ENCODE results near the gene FZD4. TPM values are rescaled to one million over a fixed set of nuclear protein-coding genes. Genes with fewer than 3 reads are reported as not detected.

Gene FZD4
- total and polyA plus RNA-seq, 10 of the 15 experiments (the other 5 are each of a cell fraction or from before 2014, with no cell fraction given), result under 0.01 to 0.13 (median 0.01) TPM; not detected in 6

DNA sequence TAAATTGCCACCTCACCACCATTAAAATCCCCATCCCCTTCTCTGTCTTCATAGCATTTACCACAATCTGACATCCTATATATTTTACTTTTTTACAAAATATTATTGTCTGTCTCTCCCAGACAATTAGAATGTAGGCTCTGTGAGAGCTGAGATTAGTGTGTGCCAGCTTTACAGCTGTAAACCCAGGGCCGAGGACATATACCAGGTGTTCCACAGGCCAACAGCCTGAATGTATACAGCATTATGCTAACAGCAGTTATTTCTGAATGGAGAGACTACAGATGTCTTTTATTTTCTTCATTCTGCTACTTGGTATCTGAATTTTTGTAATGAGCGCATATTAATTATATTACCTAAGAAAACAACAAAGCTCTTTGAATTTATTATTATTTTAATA lies 36.7 kb downstream of the FZD4 start:
- Histone ChIP-seq H3K9ac (ENCODE audit: control insufficient read depth, insufficient read depth, low read length) (no peak overlapping the region), H3K4me1 (ENCODE audit: control insufficient read depth, insufficient read depth, low read length) (no peaks in the 10 kb centered on the region), H3K4me2 (ENCODE audit: control insufficient read depth, insufficient read depth) (no peak overlapping the region), H3K79me2 (ENCODE audit: control insufficient read depth, insufficient read depth, low read length) (no peaks in the 10 kb centered on the region), H3K27me3 (replicated peaks in 1 of 2; ENCODE audit: control insufficient read depth in 2 of 2, insufficient read depth in 2 of 2, low read length in 1 of 2) (no peaks in the 10 kb centered on the region), H4K20me1 (ENCODE audit: control insufficient read depth, insufficient read depth) (no peaks in the 10 kb centered on the region), H3K9me3 (replicated peaks; ENCODE audit: control insufficient read depth, insufficient read depth, low read length) (no peaks in the 10 kb centered on the region), H3K36me3 (ENCODE audit: control insufficient read depth in 2 of 2, insufficient read depth in 2 of 2, low read length in 1 of 2) (no peaks in the 10 kb centered on the region), H2AFZ (ENCODE audit: control insufficient read depth, low read depth, low read length) (no peak overlapping the region), H3K4me3 (no peak overlapping the region), H3K27ac (ENCODE audit: control insufficient read depth, insufficient read depth) (no peak overlapping the region)
- 45% methylated on average over 2 of the region's 2 CpGs for WGBS (ENCODE audit: insufficient coverage, insufficient replicate concordance, low lambda C conversion rate, missing lambda C conversion rate)
- DNase-seq (ENCODE audit: low read depth, low spot score) (no peak), FAIRE-seq (no peak), ATAC-seq (no peak)
- in situ Hi-C loops (cut with MboI), result no loop called here
- CTCF ChIA-PET, result interaction anchor here (1.1 to 2.9 kb wide), 2 partner anchors 20 to 48 kb away, joined by 4 to 22 read pairs; no protein-coding TSS in a partner anchor
- intact Hi-C loops (cut with micrococcal nuclease; ENCODE audit: unreplicated experiment), result loop anchor here (2.0 to 5.0 kb wide), 2 partner anchors 461 to 1064 kb away; partner anchors contain the start of gene CCDC83
- no TSS peak for BruUV-seq (replicated peaks)
- RAD21 ChIA-PET (ENCODE audit: unreplicated experiment), result interaction anchor here (0.8 to 1.4 kb wide), 2 partner anchors 48 to 461 kb away, joined by 3 to 6 read pairs; no protein-coding TSS in a partner anchor
- POLR2A ChIA-PET, result no interaction called here
- SMC1A ChIA-PET (ENCODE audit: uncharacterized antibody, unreplicated experiment), result interaction anchor here (1.2 to 1.3 kb wide), 2 partner anchors 48 to 50 kb away, joined by 3 to 4 read pairs; no protein-coding TSS in a partner anchor
- TF ChIP-seq IKZF2 (IDR thresholded peaks at IDR 0.05), result no peak
- TF ChIP-seq ESRRA (IDR thresholded peaks at IDR 0.05; ENCODE audit: low read length), result no peak
- TF ChIP-seq ZNF384 (IDR thresholded peaks at IDR 0.05; ENCODE audit: borderline replicate concordance, low read depth, low read length), result no peak
- TF ChIP-seq MXI1 (IDR thresholded peaks at IDR 0.05; ENCODE audit: low read depth, low read length), result no peak

DNA sequence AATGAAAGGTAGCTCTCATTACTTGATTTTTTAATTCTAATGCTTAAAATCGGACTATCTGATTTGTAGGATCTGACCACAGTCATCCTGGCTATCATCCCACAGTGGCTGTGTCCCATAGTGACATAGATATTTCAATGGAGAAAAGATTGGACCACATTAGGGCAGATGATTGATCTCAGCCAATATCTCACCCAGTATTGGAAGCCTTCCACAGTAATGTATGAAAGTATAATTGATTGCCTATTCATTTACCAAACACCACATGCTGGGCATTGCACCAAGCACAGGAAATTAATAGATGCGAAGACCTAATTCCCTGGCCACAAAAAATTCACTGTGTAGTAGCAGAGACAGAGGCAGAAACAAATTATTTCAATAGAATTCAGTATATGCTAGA lies 37.6 kb downstream of the FZD4 start:
- H2AFZ ChIP-seq (ENCODE audit: control insufficient read depth, low read depth, low read length), result no peak overlapping the region
- ATAC-seq, result no peak
- CTCF ChIA-PET, result interaction anchor here (1.1 to 2.9 kb wide), 3 partner anchors 21 to 460 kb away, joined by 4 to 22 read pairs (median 4); no protein-coding TSS in a partner anchor

More for the DNA sequence above, 37.6 kb downstream of the FZD4 start:
- intact Hi-C loops (cut with micrococcal nuclease; ENCODE audit: unreplicated experiment) (loop anchor here (5.0 kb wide), 1 partner anchor 460 kb away; no protein-coding TSS in a partner anchor), in situ Hi-C loops (cut with MboI) (no loop called here)
- Histone ChIP-seq H3K79me2 (ENCODE audit: control insufficient read depth, insufficient read depth, low read length) (no peaks in the 10 kb centered on the region), H3K27ac (ENCODE audit: control insufficient read depth, insufficient read depth) (no peak overlapping the region), H3K4me1 (ENCODE audit: control insufficient read depth, insufficient read depth, low read length) (no peaks in the 10 kb centered on the region), H3K4me2 (ENCODE audit: control insufficient read depth, insufficient read depth) (no peak overlapping the region), H3K27me3 (replicated peaks in 1 of 2; ENCODE audit: control insufficient read depth in 2 of 2, insufficient read depth in 2 of 2, low read length in 1 of 2) (no peaks in the 10 kb centered on the region), H3K9ac (ENCODE audit: control insufficient read depth, insufficient read depth, low read length) (no peak overlapping the region), H3K36me3 (ENCODE audit: control insufficient read depth in 2 of 2, insufficient read depth in 2 of 2, low read length in 1 of 2) (no peaks in the 10 kb centered on the region), H3K4me3 (no peak overlapping the region), H4K20me1 (ENCODE audit: control insufficient read depth, insufficient read depth) (no peaks in the 10 kb centered on the region), H3K9me3 (replicated peaks; ENCODE audit: control insufficient read depth, insufficient read depth, low read length) (no peaks in the 10 kb centered on the region)
- DNase-seq (ENCODE audit: low read depth, low spot score) (no peak), FAIRE-seq (no peak)
- ChIA-PET SMC1A (ENCODE audit: uncharacterized antibody, unreplicated experiment) (interaction anchor here (1.2 to 1.6 kb wide), 2 partner anchors 47 to 49 kb away, joined by 3 to 7 read pairs; no protein-coding TSS in a partner anchor), RAD21 (ENCODE audit: unreplicated experiment) (interaction anchor here (1.4 kb wide), 1 partner anchor 47 kb away, joined by 6 read pairs; no protein-coding TSS in a partner anchor), POLR2A (no interaction called here)
- no TSS peak for BruUV-seq (replicated peaks)
- 2% methylated on average over 2 of the region's 2 CpGs for WGBS (ENCODE audit: insufficient coverage, insufficient replicate concordance, low lambda C conversion rate, missing lambda C conversion rate)
- TF ChIP-seq, protein P1, sequence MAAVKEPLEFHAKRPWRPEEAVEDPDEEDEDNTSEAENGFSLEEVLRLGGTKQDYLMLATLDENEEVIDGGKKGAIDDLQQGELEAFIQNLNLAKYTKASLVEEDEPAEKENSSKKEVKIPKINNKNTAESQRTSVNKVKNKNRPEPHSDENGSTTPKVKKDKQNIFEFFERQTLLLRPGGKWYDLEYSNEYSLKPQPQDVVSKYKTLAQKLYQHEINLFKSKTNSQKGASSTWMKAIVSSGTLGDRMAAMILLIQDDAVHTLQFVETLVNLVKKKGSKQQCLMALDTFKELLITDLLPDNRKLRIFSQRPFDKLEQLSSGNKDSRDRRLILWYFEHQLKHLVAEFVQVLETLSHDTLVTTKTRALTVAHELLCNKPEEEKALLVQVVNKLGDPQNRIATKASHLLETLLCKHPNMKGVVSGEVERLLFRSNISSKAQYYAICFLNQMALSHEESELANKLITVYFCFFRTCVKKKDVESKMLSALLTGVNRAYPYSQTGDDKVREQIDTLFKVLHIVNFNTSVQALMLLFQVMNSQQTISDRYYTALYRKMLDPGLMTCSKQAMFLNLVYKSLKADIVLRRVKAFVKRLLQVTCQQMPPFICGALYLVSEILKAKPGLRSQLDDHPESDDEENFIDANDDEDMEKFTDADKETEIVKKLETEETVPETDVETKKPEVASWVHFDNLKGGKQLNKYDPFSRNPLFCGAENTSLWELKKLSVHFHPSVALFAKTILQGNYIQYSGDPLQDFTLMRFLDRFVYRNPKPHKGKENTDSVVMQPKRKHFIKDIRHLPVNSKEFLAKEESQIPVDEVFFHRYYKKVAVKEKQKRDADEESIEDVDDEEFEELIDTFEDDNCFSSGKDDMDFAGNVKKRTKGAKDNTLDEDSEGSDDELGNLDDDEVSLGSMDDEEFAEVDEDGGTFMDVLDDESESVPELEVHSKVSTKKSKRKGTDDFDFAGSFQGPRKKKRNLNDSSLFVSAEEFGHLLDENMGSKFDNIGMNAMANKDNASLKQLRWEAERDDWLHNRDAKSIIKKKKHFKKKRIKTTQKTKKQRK (IDR thresholded peaks at IDR 0.05; ENCODE audit: low read depth, low read length), result no peak
- TF ChIP-seq RAD21 (IDR thresholded peaks at IDR 0.05; ENCODE audit: insufficient read depth, low read depth, low read length) (no peak), ZNF217 (IDR thresholded peaks at IDR 0.05) (no peak), FOS (IDR thresholded peaks at IDR 0.05; ENCODE audit: borderline replicate concordance, extremely low read depth, insufficient read length) (no peak)

Data from GM12878 (cell line).